ENCODE measurements around the gene CDH16.

- TF ChIP-seq CTCF (IDR thresholded peaks at IDR 0.05) (no peak), EP300 (IDR thresholded peaks at IDR 0.05) (no peak), POLR2AphosphoS5 (IDR thresholded peaks at IDR 0.05) (no peak)
Observed at GRCh38 chr16:66859397-66860068, 59.2 kb downstream of the CDH16 start.

All from gastroesophageal sphincter (tissue), 3 donors.